ENCODE data around the gene PRM1. TPM values are rescaled to one million over a fixed set of nuclear protein-coding genes. Genes with fewer than 3 reads are reported as not detected.

The PRM1 gene
- total RNA-seq, 2 donors from 2014 or later = not detected

- no peak overlapping the region for H3K4me3 ChIP-seq
- no peaks in the 10 kb centered on the region for H3K9me3 ChIP-seq
- TF ChIP-seq CTCF (IDR thresholded peaks at IDR 0.05) = no peak
- H3K4me1 ChIP-seq = peaks cover 0 to 19% of the 10 kb centered on the region in 2 donors
- no peaks in the 10 kb centered on the region for H3K36me3 ChIP-seq
- H3K27me3 ChIP-seq = no peaks in the 10 kb centered on the region
- no peak for DNase-seq (ENCODE audit: low spot score)
- no peak overlapping the region for H3K27ac ChIP-seq
Measured at GRCh38 chr16:11252482-11252931, 28.6 kb downstream of the PRM1 start.

DNA sequence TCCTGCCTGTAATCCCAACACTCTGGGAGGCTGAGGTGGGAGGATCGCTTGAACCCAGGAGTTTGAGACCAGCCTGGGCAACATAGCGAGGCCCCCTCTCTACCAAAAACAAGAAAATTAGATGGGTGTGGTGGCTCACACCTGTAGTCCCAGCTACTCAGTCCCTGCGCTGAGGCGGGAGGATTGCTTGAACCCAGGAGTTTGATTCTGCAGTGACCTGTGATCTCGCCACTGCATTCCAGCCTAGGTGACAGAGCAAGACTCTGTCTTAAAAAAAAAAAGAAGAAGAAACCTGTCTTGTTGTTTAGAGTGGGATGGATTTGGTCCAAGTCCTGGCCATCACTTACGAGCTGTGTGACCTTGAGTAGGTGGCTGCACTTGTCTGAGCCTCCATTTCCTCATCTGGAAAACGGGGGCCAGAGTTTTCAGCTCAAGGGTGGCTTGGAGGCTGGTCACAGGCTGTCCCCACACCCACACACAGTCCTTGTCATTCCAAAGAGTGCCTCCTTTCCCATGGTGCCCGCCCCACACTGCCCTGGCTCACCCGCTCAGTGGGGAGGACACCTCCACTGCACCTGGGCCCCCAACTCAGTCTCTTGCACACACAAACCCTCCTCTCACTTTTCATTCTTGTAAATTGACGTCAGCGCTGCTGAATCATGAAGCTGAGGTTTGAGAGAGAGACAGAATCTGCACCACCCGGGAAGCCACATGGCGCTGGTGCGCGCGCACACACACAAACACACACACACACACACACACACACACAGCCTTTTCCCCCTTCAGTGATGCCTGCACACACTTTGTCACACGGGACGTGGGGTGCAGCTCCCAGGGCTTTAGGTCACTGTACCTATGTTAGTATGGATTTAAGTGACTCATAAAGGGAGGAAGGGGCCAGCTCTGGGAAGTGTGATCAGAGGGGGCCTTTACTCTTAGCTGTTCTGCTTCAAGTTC, 29.3 kb downstream of the PRM1 start:
- Histone ChIP-seq H3K4me3 (no peak overlapping the region), H3K36me3 (no peaks in the 10 kb centered on the region), H3K27ac (no peak overlapping the region), H3K4me1 (peaks cover 0 to 15% of the 10 kb centered on the region in 2 donors), H3K27me3 (no peaks in the 10 kb centered on the region), H3K9me3 (no peaks in the 10 kb centered on the region)
- DNase-seq (ENCODE audit: low spot score) = no peak
- no peak for TF ChIP-seq CTCF (IDR thresholded peaks at IDR 0.05)

GRCh38 chr16:11250786-11251524, 30.2 kb downstream of the PRM1 start:
- no peaks in the 10 kb centered on the region for H3K9me3 ChIP-seq
- no peak for TF ChIP-seq CTCF (IDR thresholded peaks at IDR 0.05)
- no peaks in the 10 kb centered on the region for H3K27me3 ChIP-seq
- H3K4me1 ChIP-seq = peaks cover 0 to 10% of the 10 kb centered on the region in 2 donors
- DNase-seq (ENCODE audit: low spot score) = no peak
- H3K36me3 ChIP-seq = no peaks in the 10 kb centered on the region
- H3K27ac ChIP-seq = no peak overlapping the region
- H3K4me3 ChIP-seq = no peak overlapping the region

GRCh38 chr16:11250091-11250785, 30.9 kb downstream of the PRM1 start:
- no peak for TF ChIP-seq CTCF (IDR thresholded peaks at IDR 0.05)
- H3K27ac ChIP-seq = no peak overlapping the region
- no peaks in the 10 kb centered on the region for H3K27me3 ChIP-seq
- no peak overlapping the region for H3K4me3 ChIP-seq
- no peaks in the 10 kb centered on the region for H3K9me3 ChIP-seq
- H3K4me1 ChIP-seq = peaks cover 0 to 10% of the 10 kb centered on the region in 2 donors
- no peak for DNase-seq (ENCODE audit: low spot score)
- H3K36me3 ChIP-seq = no peaks in the 10 kb centered on the region

GRCh38 chr16:11249233-11250061, 31.7 kb downstream of the PRM1 start:
- H3K36me3 ChIP-seq = no peaks in the 10 kb centered on the region
- no peak overlapping the region for H3K4me3 ChIP-seq
- no peak for TF ChIP-seq CTCF (IDR thresholded peaks at IDR 0.05)
- H3K27ac ChIP-seq = no peak overlapping the region
- H3K4me1 ChIP-seq = peaks cover 0 to 3% of the 10 kb centered on the region in 2 donors
- no peaks in the 10 kb centered on the region for H3K9me3 ChIP-seq
- no peaks in the 10 kb centered on the region for H3K27me3 ChIP-seq
- no peak for DNase-seq (ENCODE audit: low spot score)

Data from right atrium auricular region (tissue), 2 donors.